ENCODE measurements around the gene GYPA. TPM values are rescaled to one million over a fixed set of nuclear protein-coding genes. Genes with fewer than 3 reads are reported as not detected.
"Not testable (repeated sequence)": the region's sequence is repeated elsewhere in the genome, so short reads cannot be mapped to it uniquely, and the experiment has no call there.

Gene GYPA
- total RNA-seq, result under 1 TPM in 2 of 10 donors, not detected in 8; 0.11 to 0.90 TPM
- not detected for polyA plus RNA-seq
- long read RNA-seq, donor 1, result 0 reads
- long read RNA-seq, donor 2, result 0 reads
- long read RNA-seq, donor 3, result 0 reads

DNA sequence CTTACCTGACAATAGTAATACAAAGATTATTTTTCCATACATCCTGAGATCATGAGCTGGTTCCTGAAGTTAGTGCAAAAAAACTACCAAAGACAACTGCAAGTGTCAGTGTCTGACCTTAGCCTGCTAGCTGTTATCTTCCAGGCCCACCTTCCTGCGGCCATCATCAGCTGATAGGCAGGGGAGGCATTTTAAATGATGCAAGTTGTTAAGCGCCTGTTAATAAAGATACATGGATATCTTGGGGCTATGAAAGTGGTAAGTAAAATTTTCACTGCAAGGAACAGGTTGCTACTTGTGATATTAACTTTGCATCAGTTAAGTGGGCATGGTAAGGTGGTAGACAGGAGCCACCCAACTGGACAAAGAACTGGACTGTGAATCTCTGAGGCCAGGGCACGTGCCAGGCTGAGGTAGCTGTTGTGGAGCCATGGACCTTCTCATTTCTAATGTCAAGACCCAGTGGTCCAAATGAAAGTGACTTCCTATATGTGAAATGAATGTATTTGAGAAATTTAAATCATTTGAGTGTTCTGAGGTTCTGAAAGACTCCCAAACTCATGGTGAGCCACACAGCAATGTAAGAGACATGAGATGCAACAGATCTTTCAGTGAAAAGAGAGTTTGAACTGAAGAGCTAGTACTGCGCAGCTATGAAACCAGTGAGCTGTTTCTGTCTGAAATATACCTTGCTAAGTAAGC, at the start of gene GYPA:
Gene GYPA, minus strand, starts transcription at position 125 of the 702 bp plus-strand sequence. Its CDS starts 83 bp downstream, at position 42.
- H3K9me3 ChIP-seq; H3K27ac ChIP-seq; DNase-seq; intact Hi-C loops (cut with DNase I); H3K4me1 ChIP-seq; H3K4me3 ChIP-seq; H3K36me3 ChIP-seq; ATAC-seq; H3K27me3 ChIP-seq: not testable (repeated sequence)
- WGBS, 2 donors, result 70 to 85% methylated on average over 4 of the region's 4 CpGs

DNA sequence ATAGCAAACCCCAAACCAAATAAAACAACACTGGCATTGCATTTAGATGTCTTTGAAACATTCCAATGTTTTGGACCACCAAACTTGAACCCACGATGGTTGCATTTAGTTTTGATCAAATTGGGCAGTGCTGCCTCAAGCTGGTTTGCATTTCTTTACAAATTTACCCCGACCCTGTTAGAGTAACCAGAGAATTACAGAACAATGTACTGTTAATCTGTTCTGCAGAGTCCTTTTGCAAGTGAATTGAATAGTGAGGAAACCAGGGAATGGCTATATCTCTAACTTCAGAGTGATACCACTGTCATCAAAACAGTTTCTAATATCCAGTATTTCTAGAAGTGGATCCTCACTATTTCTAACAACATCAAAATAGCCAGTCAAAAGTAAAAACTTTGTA, 49.5 kb upstream of the GYPA start:
- intact Hi-C loops (cut with DNase I), result no loop called here
- H3K27me3 ChIP-seq, result peaks cover 0 to 11% (median 0%) of the 10 kb centered on the region in 7 donors
- DNase-seq, result no peak
- no peak overlapping the region for H3K4me3 ChIP-seq
- no peaks in the 10 kb centered on the region for H3K36me3 ChIP-seq
- 24 to 39% methylated on average over 2 of the region's 2 CpGs for WGBS, 2 donors
- TF ChIP-seq, protein P1, sequence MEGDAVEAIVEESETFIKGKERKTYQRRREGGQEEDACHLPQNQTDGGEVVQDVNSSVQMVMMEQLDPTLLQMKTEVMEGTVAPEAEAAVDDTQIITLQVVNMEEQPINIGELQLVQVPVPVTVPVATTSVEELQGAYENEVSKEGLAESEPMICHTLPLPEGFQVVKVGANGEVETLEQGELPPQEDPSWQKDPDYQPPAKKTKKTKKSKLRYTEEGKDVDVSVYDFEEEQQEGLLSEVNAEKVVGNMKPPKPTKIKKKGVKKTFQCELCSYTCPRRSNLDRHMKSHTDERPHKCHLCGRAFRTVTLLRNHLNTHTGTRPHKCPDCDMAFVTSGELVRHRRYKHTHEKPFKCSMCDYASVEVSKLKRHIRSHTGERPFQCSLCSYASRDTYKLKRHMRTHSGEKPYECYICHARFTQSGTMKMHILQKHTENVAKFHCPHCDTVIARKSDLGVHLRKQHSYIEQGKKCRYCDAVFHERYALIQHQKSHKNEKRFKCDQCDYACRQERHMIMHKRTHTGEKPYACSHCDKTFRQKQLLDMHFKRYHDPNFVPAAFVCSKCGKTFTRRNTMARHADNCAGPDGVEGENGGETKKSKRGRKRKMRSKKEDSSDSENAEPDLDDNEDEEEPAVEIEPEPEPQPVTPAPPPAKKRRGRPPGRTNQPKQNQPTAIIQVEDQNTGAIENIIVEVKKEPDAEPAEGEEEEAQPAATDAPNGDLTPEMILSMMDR (IDR thresholded peaks at IDR 0.05), result no peak
- H3K4me1 ChIP-seq, result no peaks in the 10 kb centered on the region
- no peaks in the 10 kb centered on the region for H3K9me3 ChIP-seq
- ATAC-seq, result no peak
- no peak overlapping the region for H3K27ac ChIP-seq

DNA sequence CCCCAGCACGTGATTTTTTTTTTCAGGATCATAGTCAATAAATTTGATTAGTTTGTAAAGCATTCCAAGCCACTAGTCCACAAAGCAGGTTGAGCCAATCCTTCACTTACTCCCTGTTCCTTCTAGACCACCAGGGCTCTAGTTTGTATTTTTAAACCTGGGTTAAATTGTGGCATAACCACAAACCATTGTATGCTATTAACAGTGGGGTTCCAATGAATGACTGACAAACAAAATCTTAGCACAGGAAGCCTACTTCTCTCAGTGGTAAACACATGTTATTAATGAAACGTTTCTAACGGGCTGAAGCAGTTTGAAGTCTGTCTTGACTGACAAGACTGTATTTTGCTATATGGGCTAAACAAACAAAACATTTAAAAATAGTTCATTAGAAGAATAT, 48.6 kb upstream of the GYPA start:
- ATAC-seq, result no peak
- no peak overlapping the region for H3K4me3 ChIP-seq
- H3K4me1 ChIP-seq, result no peaks in the 10 kb centered on the region
- intact Hi-C loops (cut with DNase I), result no loop called here
- no peak for DNase-seq
- peaks cover 0 to 11% (median 0%) of the 10 kb centered on the region in 7 donors for H3K27me3 ChIP-seq
- H3K36me3 ChIP-seq, result no peaks in the 10 kb centered on the region
- H3K27ac ChIP-seq, result no peak overlapping the region
- WGBS, 2 donors, result 56% methylated on average over 3 of the region's 3 CpGs
- H3K9me3 ChIP-seq, result no peaks in the 10 kb centered on the region
- TF ChIP-seq, protein P1 (IDR thresholded peaks at IDR 0.05), result no peak

DNA sequence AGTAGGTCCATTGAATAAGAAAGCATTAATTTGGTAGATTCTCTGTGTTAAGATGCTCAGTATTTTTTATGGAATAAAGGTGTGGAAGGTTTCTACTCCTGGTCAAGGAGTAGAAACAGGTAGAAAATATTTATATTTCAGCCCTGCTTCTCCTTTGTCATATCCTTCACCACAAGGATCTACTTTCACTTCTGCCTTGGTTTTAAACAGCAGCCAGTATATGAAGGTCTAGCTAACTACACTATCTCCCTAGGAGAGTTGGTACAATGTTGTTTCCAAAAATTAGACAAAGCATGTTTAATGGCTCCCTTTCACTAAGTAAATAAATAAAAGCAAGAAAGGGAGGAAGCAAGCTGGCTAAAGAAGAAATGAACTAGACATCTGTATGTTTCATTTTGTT, 44.6 kb upstream of the GYPA start:
- Histone ChIP-seq H3K36me3 (no peaks in the 10 kb centered on the region), H3K27me3 (no peaks in the 10 kb centered on the region), H3K4me3 (no peak overlapping the region), H3K4me1 (no peaks in the 10 kb centered on the region), H3K9me3 (no peaks in the 10 kb centered on the region), H3K27ac (no peak overlapping the region)
- ATAC-seq, result no peak
- TF ChIP-seq, protein P1 (IDR thresholded peaks at IDR 0.05), result no peak
- intact Hi-C loops (cut with DNase I), result no loop called here
- no peak for DNase-seq

DNA sequence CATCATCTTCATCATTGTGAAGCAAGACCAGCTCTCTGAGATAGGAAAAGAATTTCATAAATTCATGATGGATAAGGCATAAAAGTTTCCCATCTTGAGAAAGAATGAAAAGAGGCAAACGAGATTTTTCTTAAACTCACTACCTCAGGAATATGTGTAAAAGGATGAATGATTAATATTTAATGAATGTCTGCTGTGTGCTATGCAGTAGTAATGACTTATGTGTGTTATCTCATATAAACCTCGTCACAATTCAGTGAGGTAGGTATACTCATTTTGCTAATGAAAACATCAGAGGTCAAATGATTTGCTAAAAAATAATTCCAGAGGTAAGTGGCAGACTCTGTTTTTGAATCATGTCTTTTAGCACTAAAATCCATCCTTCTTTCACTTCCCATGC, 42.6 kb upstream of the GYPA start:
- intact Hi-C loops (cut with DNase I), result no loop called here
- H3K9me3 ChIP-seq, result no peaks in the 10 kb centered on the region
- no peaks in the 10 kb centered on the region for H3K4me1 ChIP-seq
- no peak for DNase-seq
- no peaks in the 10 kb centered on the region for H3K36me3 ChIP-seq
- no peaks in the 10 kb centered on the region for H3K27me3 ChIP-seq
- H3K4me3 ChIP-seq, result no peak overlapping the region
- no peak for ATAC-seq
- no peak overlapping the region for H3K27ac ChIP-seq
- 74 to 84% methylated on average over 2 of the region's 2 CpGs for WGBS, 2 donors
- TF ChIP-seq, protein P1 (IDR thresholded peaks at IDR 0.05), result no peak
